ENCODE results near the gene SUSD4. TPM values are rescaled to one million over a fixed set of nuclear protein-coding genes. Genes with fewer than 3 reads are reported as not detected.

Gene SUSD4
- total RNA-seq, 6 donors from 2014 or later: 0.55 to 3.8 (median 2.9) TPM; not detected in 1

GRCh38 chr1:223230161-223230881 lies 133.7 kb downstream of the SUSD4 start:
- ATAC-seq (ENCODE audit: low FRiP score in 2 of 2): peak in 1 of 2 donors; percentile 29
- no peak for TF ChIP-seq POLR2AphosphoS5 (IDR thresholded peaks at IDR 0.05)
- no peak for TF ChIP-seq CTCF (IDR thresholded peaks at IDR 0.05)
- TF ChIP-seq POLR2A (IDR thresholded peaks at IDR 0.05): no peak
- TF ChIP-seq EP300 (IDR thresholded peaks at IDR 0.05): no peak

GRCh38 chr1:223229756-223230155 lies 134.2 kb downstream of the SUSD4 start:
- TF ChIP-seq POLR2AphosphoS5 (IDR thresholded peaks at IDR 0.05): no peak
- TF ChIP-seq POLR2A (IDR thresholded peaks at IDR 0.05): no peak
- 69 to 78% methylated on average over 2 to 3 of the region's 3 CpGs for WGBS, 2 donors
- H3K36me3 ChIP-seq: no peaks in the 10 kb centered on the region

More at GRCh38 chr1:223230161-223230881, 133.7 kb downstream of the SUSD4 start:
- 80 to 83% methylated on average over 9 to 11 of the region's 11 CpGs for WGBS, 2 donors
- Histone ChIP-seq H3K27me3 (no peaks in the 10 kb centered on the region), H3K27ac (no peak overlapping the region), H3K36me3 (no peaks in the 10 kb centered on the region), H3K4me1 (peaks cover 0 to 7% (median 2%) of the 10 kb centered on the region in 4 donors), H3K4me3 (no peak overlapping the region), H3K9me3 (no peaks in the 10 kb centered on the region)
- DNase-seq: no peak

GRCh38 chr1:223228931-223229528 lies 134.9 kb downstream of the SUSD4 start:
- no peak for ATAC-seq (ENCODE audit: low FRiP score in 2 of 2)
- Histone ChIP-seq H3K27ac (no peak overlapping the region), H3K27me3 (no peaks in the 10 kb centered on the region), H3K4me3 (no peak overlapping the region), H3K4me1 (peaks cover 0 to 7% (median 2%) of the 10 kb centered on the region in 4 donors), H3K36me3 (no peaks in the 10 kb centered on the region), H3K9me3 (no peaks in the 10 kb centered on the region)
- WGBS, 2 donors: 93 to 99% methylated on average over 9 to 12 of the region's 12 CpGs
- peak in 1 of 2 donors; percentile 27 for DNase-seq
- no peak for TF ChIP-seq POLR2A (IDR thresholded peaks at IDR 0.05)
- TF ChIP-seq CTCF (IDR thresholded peaks at IDR 0.05): no peak
- TF ChIP-seq POLR2AphosphoS5 (IDR thresholded peaks at IDR 0.05): no peak
- TF ChIP-seq EP300 (IDR thresholded peaks at IDR 0.05): no peak

More at GRCh38 chr1:223229756-223230155, 134.2 kb downstream of the SUSD4 start:
- H3K27ac ChIP-seq: no peak overlapping the region
- H3K9me3 ChIP-seq: no peaks in the 10 kb centered on the region
- no peak overlapping the region for H3K4me3 ChIP-seq
- peaks cover 0 to 7% (median 2%) of the 10 kb centered on the region in 4 donors for H3K4me1 ChIP-seq
- DNase-seq: no peak
- ATAC-seq (ENCODE audit: low FRiP score in 2 of 2): no peak
- H3K27me3 ChIP-seq: no peaks in the 10 kb centered on the region

- Histone ChIP-seq H3K4me3 (no peak overlapping the region), H3K9me3 (no peaks in the 10 kb centered on the region), H3K27ac (no peak overlapping the region), H3K27me3 (no peaks in the 10 kb centered on the region), H3K36me3 (no peaks in the 10 kb centered on the region), H3K4me1 (no peaks in the 10 kb centered on the region)
- DNase-seq: no peak
- ATAC-seq (ENCODE audit: low FRiP score in 2 of 2): no peak
- 94 to 97% methylated on average over 2 of the region's 2 CpGs for WGBS, 2 donors
- no peak for TF ChIP-seq EP300 (IDR thresholded peaks at IDR 0.05)
These were observed 135.8 kb downstream of the SUSD4 start for GRCh38 chr1:223228201-223228600.

- H3K27me3 ChIP-seq: no peaks in the 10 kb centered on the region
- H3K27ac ChIP-seq: no peak overlapping the region
- H3K4me1 ChIP-seq: no peaks in the 10 kb centered on the region
- ATAC-seq (ENCODE audit: low FRiP score in 2 of 2) (no peak), DNase-seq (no peak)
- TF ChIP-seq POLR2A (IDR thresholded peaks at IDR 0.05) (no peak), POLR2AphosphoS5 (IDR thresholded peaks at IDR 0.05) (no peak), EP300 (IDR thresholded peaks at IDR 0.05) (no peak), CTCF (IDR thresholded peaks at IDR 0.05) (no peak)
- H3K4me3 ChIP-seq: no peak overlapping the region
- 93 to 98% methylated on average over 12 of the region's 12 CpGs for whole genome bisulfite sequencing, 2 donors
- H3K36me3 ChIP-seq: no peaks in the 10 kb centered on the region
- no peaks in the 10 kb centered on the region for H3K9me3 ChIP-seq
These were observed 136.3 kb downstream of the SUSD4 start for GRCh38 chr1:223227486-223228196.

Data from upper lobe of left lung (tissue), 6 donors.